ENCODE measurements around the gene CSRP2. TPM values are rescaled to one million over a fixed set of nuclear protein-coding genes. Genes with fewer than 3 reads are reported as not detected.

The CSRP2 gene
- total and polyA plus RNA-seq, 2 of the 13 experiments (the other 11 are each of a cell fraction or from before 2014, with no cell fraction given), result 7.2 to 8.0 TPM

DNA sequence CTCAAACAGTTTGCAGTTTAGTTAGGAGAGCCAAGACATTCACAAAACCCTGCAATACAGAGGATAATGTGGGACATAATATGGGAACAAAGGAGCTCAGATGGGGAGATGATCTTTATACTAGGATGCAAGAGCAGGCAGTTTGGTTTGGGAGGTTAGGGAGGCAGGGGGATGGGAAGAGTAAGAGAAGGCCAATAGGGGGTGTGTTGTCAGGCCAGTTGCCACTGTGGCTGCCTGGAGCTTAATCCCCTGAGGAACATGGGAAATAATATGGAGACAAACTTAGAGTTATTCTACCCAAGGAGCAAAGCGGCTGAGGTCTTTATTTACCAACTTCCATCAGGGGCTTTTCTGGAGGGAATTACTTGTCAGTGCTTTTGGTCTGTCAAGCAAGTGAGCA is 10.0 kb upstream of the CSRP2 start (continued):
- no peak for TF ChIP-seq RFXAP (CRISPR knock-in tag; IDR thresholded peaks at IDR 0.05; ENCODE audit: borderline replicate concordance)
- TF ChIP-seq, protein P1, sequence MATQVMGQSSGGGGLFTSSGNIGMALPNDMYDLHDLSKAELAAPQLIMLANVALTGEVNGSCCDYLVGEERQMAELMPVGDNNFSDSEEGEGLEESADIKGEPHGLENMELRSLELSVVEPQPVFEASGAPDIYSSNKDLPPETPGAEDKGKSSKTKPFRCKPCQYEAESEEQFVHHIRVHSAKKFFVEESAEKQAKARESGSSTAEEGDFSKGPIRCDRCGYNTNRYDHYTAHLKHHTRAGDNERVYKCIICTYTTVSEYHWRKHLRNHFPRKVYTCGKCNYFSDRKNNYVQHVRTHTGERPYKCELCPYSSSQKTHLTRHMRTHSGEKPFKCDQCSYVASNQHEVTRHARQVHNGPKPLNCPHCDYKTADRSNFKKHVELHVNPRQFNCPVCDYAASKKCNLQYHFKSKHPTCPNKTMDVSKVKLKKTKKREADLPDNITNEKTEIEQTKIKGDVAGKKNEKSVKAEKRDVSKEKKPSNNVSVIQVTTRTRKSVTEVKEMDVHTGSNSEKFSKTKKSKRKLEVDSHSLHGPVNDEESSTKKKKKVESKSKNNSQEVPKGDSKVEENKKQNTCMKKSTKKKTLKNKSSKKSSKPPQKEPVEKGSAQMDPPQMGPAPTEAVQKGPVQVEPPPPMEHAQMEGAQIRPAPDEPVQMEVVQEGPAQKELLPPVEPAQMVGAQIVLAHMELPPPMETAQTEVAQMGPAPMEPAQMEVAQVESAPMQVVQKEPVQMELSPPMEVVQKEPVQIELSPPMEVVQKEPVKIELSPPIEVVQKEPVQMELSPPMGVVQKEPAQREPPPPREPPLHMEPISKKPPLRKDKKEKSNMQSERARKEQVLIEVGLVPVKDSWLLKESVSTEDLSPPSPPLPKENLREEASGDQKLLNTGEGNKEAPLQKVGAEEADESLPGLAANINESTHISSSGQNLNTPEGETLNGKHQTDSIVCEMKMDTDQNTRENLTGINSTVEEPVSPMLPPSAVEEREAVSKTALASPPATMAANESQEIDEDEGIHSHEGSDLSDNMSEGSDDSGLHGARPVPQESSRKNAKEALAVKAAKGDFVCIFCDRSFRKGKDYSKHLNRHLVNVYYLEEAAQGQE (IDR thresholded peaks at IDR 0.05; ENCODE audit: borderline replicate concordance in 1 of 2, low read depth in 1 of 2, low read length in 2 of 2), result no peak
- TF ChIP-seq PHF5A (CRISPR knock-in tag; IDR thresholded peaks at IDR 0.05; ENCODE audit: low read depth, unreplicated experiment), result no peak
- no peak for TF ChIP-seq YY1 (IDR thresholded peaks at IDR 0.05; ENCODE audit: insufficient read depth, insufficient replicate concordance, low read depth, low read length)
- no peak for TF ChIP-seq RBM22 (optimal IDR thresholded peaks at IDR 0.05; ENCODE audit: low read length)
- no peak for TF ChIP-seq RELA (CRISPR knock-in tag; IDR thresholded peaks at IDR 0.05)
- no peak for TF ChIP-seq BRD4 (CRISPR knock-in tag; IDR thresholded peaks at IDR 0.05)
- no peak for TF ChIP-seq NBN (conservative IDR thresholded peaks at IDR 0.05)
- TF ChIP-seq KAT2B (IDR thresholded peaks at IDR 0.05; ENCODE audit: borderline replicate concordance, low read depth, low read length), result no peak
- TF ChIP-seq GPN1 (CRISPR knock-in tag; IDR thresholded peaks at IDR 0.05; ENCODE audit: borderline replicate concordance), result no peak

GRCh38 chr12:76883811-76884210 is 5.0 kb upstream of the CSRP2 start:
- in situ Hi-C loops (cut with HindIII; ENCODE audit: extremely low pct_ligation_motif_present, low pct_unique_long_range_greater_than_20kb) (no loop called here), intact Hi-C loops (cut with micrococcal nuclease; ENCODE audit: unreplicated experiment) (loop anchor here (5.0 kb wide), 1 partner anchor 128 kb away; no protein-coding TSS in a partner anchor)
- no peaks in the 10 kb centered on the region for H3K79me2 ChIP-seq (ENCODE audit: insufficient read depth, low read length)
- H3K9ac ChIP-seq (ENCODE audit: insufficient read depth, low read depth, low read length), result no peak overlapping the region
- H3K9me3 ChIP-seq (ENCODE audit: low read length), result no peaks in the 10 kb centered on the region
- TF ChIP-seq FOXC1 (CRISPR knock-in tag; IDR thresholded peaks at IDR 0.05; ENCODE audit: borderline replicate concordance), result no peak
- TF ChIP-seq SPEN (CRISPR knock-in tag; IDR thresholded peaks at IDR 0.05; ENCODE audit: low read depth), result no peak
- no peak for TF ChIP-seq REL (CRISPR knock-in tag; conservative IDR thresholded peaks at IDR 0.05)
- no peak for TF ChIP-seq HMG20A (CRISPR knock-in tag; IDR thresholded peaks at IDR 0.05; ENCODE audit: borderline replicate concordance)
- TF ChIP-seq ZNF484 (CRISPR knock-in tag; IDR thresholded peaks at IDR 0.05; ENCODE audit: borderline replicate concordance, low read depth), result no peak
- no peak for TF ChIP-seq SALL1 (CRISPR knock-in tag; IDR thresholded peaks at IDR 0.05)
- TF ChIP-seq BCLAF1 (IDR thresholded peaks at IDR 0.05), result no peak
- TF ChIP-seq MTA1 (CRISPR knock-in tag; IDR thresholded peaks at IDR 0.05; ENCODE audit: borderline replicate concordance), result no peak
- TF ChIP-seq MAX (IDR thresholded peaks at IDR 0.05), result no peak
- H3K36me3 ChIP-seq (replicated peaks in 1 of 2; ENCODE audit: control insufficient read depth in 1 of 2, insufficient read depth in 2 of 2, low read length in 2 of 2), result no peaks in the 10 kb centered on the region
- BruUV-seq (replicated peaks), result no TSS peak
- no peak for FAIRE-seq
- H3K4me1 ChIP-seq (ENCODE audit: insufficient read depth, low read length), result peaks cover 16% of the 10 kb centered on the region
- WGBS (ENCODE audit: low lambda C conversion rate), result 30% methylated on average over 2 of the region's 2 CpGs
- no peaks in the 10 kb centered on the region for H4K20me1 ChIP-seq (ENCODE audit: insufficient read depth, low read length)
- ChIA-PET POLR2A (no interaction called here), CTCF (ENCODE audit: low intra/inter-chr PET ratio, low total read pairs) (no interaction called here)
- no peak for DNase-seq (ENCODE audit: low spot score)
- no peak overlapping the region for H3K4me2 ChIP-seq (ENCODE audit: low read depth, low read length)
- no peak overlapping the region for H3K27ac ChIP-seq (ENCODE audit: extremely low read length, insufficient read depth, low read length)
- no peak overlapping the region for H3K4me3 ChIP-seq (replicated peaks in 1 of 3; ENCODE audit: insufficient read depth in 1 of 3, low read depth in 2 of 3, low read length in 3 of 3)
- H3K27me3 ChIP-seq (ENCODE audit: control insufficient read depth in 1 of 2, insufficient read depth in 2 of 2, low read length in 2 of 2), result peaks cover 0 to 5% of the 10 kb centered on the region in 2 experiments; a peak in 1 of 5 replicates
- no peak for ATAC-seq
- H2AFZ ChIP-seq (ENCODE audit: low read length), result no peak overlapping the region

Data from HepG2 (cell line).